GM12878 (cell line): Measurements from ENCODE around the gene PPIF. TPM values are rescaled to one million over a fixed set of nuclear protein-coding genes. Genes with fewer than 3 reads are reported as not detected.
A peak's percentile ranks its signal among the peaks of the same experiment; 100 is the strongest.

Experiments
- ATAC-seq: fragments of 200-7000 bp; cut with Tn5 transposase; 3 replicates; pipeline ENCODE4 v1.9.1; 2020; ENCODE audit warnings: mild to moderate bottlenecking, moderate library complexity
- Bru-seq: library from RNA; stranded (reverse); fragments of 400-500 nt; gene quantifications from one replicate; lab custom pipeline; 2021; lab: Mats Ljungman, UMichigan
- BruChase-seq, 2 experiments: library from RNA; stranded (reverse); fragments of 400-500 nt; gene quantifications; one replicate each; lab custom pipeline; 2021; lab: Mats Ljungman, UMichigan
- BruUV-seq: library from RNA; stranded (reverse); fragments of 400-500 nt; replicated peaks from 2 replicates; lab custom pipeline; 2021; lab: Mats Ljungman, UMichigan
- CTCF ChIA-PET: fragments of 300-600 bp; sonication (Branson Sonifier 250); formaldehyde crosslinking; extraction: SDS; loops from one replicate; lab custom pipeline; 2021; ENCODE audit warnings: inconsistent platforms; lab: Yijun Ruan, JAX
- POLR2A ChIA-PET: fragments of 350-600 bp; formaldehyde crosslinking; extraction: SDS; loops from one replicate; lab custom pipeline; 2021; ENCODE audit warnings: inconsistent platforms; lab: Charles Lee
- RAD21 ChIA-PET: fragments of 300-600 bp; sonication (Branson Sonifier 250); formaldehyde crosslinking; loops from one replicate; lab custom pipeline; 2023; ENCODE audit warnings: antibody characterized with exemption; ENCODE audit not compliant: unreplicated experiment; lab: Charles Lee
- SMC1A ChIA-PET: fragments of 300-600 bp; sonication (Branson Sonifier 250); formaldehyde crosslinking; loops from one replicate; lab custom pipeline; 2023; ENCODE audit not compliant: unreplicated experiment, uncharacterized antibody; lab: Charles Lee
- DNase-seq: peaks from one replicate; pipeline ENCODE4 v3.0.0-alpha.2; 2011; ENCODE audit warnings: low read depth, low spot score
- FAIRE-seq: peaks from 3 replicates; lab custom pipeline; 2011; peaks lifted over from hg19 to GRCh38; lab: Jason Lieb, UNC
- H2AFZ ChIP-seq: 2 replicates; pipeline ENCODE4 v1.6.0; 2011; ENCODE audit warnings: low read depth, low read length, control low read depth; ENCODE audit not compliant: control insufficient read depth
- H3K27ac ChIP-seq: 2 replicates; pipeline ENCODE4 v1.5.1; 2011; ENCODE audit warnings: control low read depth; ENCODE audit not compliant: control insufficient read depth, insufficient read depth
- H3K27me3 ChIP-seq, 2 experiments: replicated peaks in 1 of 2; 2 replicates each; pipeline versions ENCODE4 v1.6.0 to v1.6.1; 2011; ENCODE audit warnings: low read length in 1 of 2; ENCODE audit not compliant: control insufficient read depth in 2 of 2, insufficient read depth in 2 of 2
- H3K36me3 ChIP-seq, 2 experiments: 2 replicates each; pipeline ENCODE4 v1.5.1; 2011; ENCODE audit warnings: low read length in 1 of 2; ENCODE audit not compliant: control insufficient read depth in 2 of 2, insufficient read depth in 2 of 2
- H3K4me1 ChIP-seq: 2 replicates; pipeline ENCODE4 v1.6.1; 2011; ENCODE audit warnings: mild to moderate bottlenecking, low read length, moderate library complexity, mixed read lengths; ENCODE audit not compliant: control insufficient read depth, insufficient read depth
- H3K4me2 ChIP-seq: 2 replicates; pipeline ENCODE4 v1.6.0; 2011; ENCODE audit warnings: control low read depth; ENCODE audit not compliant: control insufficient read depth, insufficient read depth
- H3K4me3 ChIP-seq: fragments of 200-600 bp; sonication (generic); 2 replicates; pipeline ENCODE4 v1.5.1; 2016
- H3K79me2 ChIP-seq: 2 replicates; pipeline ENCODE4 v1.6.0; 2011; ENCODE audit warnings: low read length; ENCODE audit not compliant: control insufficient read depth, insufficient read depth
- H3K9ac ChIP-seq: 2 replicates; pipeline ENCODE4 v1.8.0; 2011; ENCODE audit warnings: low read length, control low read depth, mixed read lengths; ENCODE audit not compliant: control insufficient read depth, insufficient read depth
- H3K9me3 ChIP-seq: replicated peaks from 3 replicates; pipeline ENCODE4 v1.5.1; 2011; ENCODE audit warnings: mild to moderate bottlenecking, low read length; ENCODE audit not compliant: control insufficient read depth, insufficient read depth
- H4K20me1 ChIP-seq: 2 replicates; pipeline ENCODE4 v1.6.0; 2011; ENCODE audit not compliant: control insufficient read depth, insufficient read depth
- ATF7 ChIP-seq: fragments of 450-650 bp; IDR thresholded peaks from 2 replicates; pipeline ENCODE4 v1.6.1; 2016; ENCODE audit warnings: low read depth, mild to moderate bottlenecking
- CTCF ChIP-seq, 3 experiments: IDR thresholded peaks in 2 of 3; conservative IDR thresholded peaks in 1 of 3; 2 replicates each; pipeline ENCODE4 v1.5.1; 2011; ENCODE audit warnings: low read depth in 3 of 3, low read length in 3 of 3, mild to moderate bottlenecking in 3 of 3, control low read depth in 2 of 3, moderate library complexity in 2 of 3, inconsistent platforms in 1 of 3, mixed read lengths in 1 of 3; ENCODE audit not compliant: control insufficient read depth in 2 of 3, insufficient read depth in 1 of 3; ENCODE audit errors: extremely low read depth in 1 of 3
- GATAD2B ChIP-seq: fragments of 450-650 bp; conservative IDR thresholded peaks from 2 replicates; pipeline ENCODE4 v1.6.1; 2017; ENCODE audit warnings: low read depth, mild to moderate bottlenecking, moderate library complexity
- JUNB ChIP-seq: IDR thresholded peaks from 2 replicates; pipeline ENCODE4 v1.6.1; 2016; ENCODE audit warnings: antibody characterized with exemption, mild to moderate bottlenecking
- NKRF ChIP-seq: fragments of 450-650 bp; conservative IDR thresholded peaks from 2 replicates; pipeline ENCODE4 v1.6.1; 2017; ENCODE audit warnings: mild to moderate bottlenecking, moderate library complexity
- NR2F1 ChIP-seq: fragments of 450-650 bp; conservative IDR thresholded peaks from 2 replicates; pipeline ENCODE4 v1.6.1; 2017; ENCODE audit warnings: mild to moderate bottlenecking
- POLR2AphosphoS5 ChIP-seq: IDR thresholded peaks from 2 replicates; pipeline ENCODE4 v1.6.1; 2011; ENCODE audit warnings: mild to moderate bottlenecking, low read length, inconsistent platforms
- SIX5 ChIP-seq: IDR thresholded peaks from 2 replicates; pipeline ENCODE4 v1.6.1; 2011; ENCODE audit warnings: mild to moderate bottlenecking, low read depth, low read length, moderate library complexity; ENCODE audit not compliant: severe bottlenecking
- TCF12 ChIP-seq: IDR thresholded peaks from 2 replicates; pipeline ENCODE4 v1.6.1; 2011; ENCODE audit warnings: low read depth, mild to moderate bottlenecking, low read length
- USF1 ChIP-seq: IDR thresholded peaks from 2 replicates; pipeline ENCODE4 v1.6.1; 2011; ENCODE audit warnings: borderline replicate concordance, low read depth, mild to moderate bottlenecking, moderate library complexity, mixed read lengths, low read length; ENCODE audit not compliant: insufficient read depth; ENCODE audit errors: extremely low read length
- YY1 ChIP-seq: IDR thresholded peaks from 2 replicates; pipeline ENCODE4 v1.6.1; 2011; ENCODE audit warnings: low read depth, mild to moderate bottlenecking, low read length
- ZNF217 ChIP-seq: fragments of 450-650 bp; IDR thresholded peaks from 2 replicates; pipeline ENCODE4 v1.6.1; 2017; ENCODE audit warnings: antibody characterized with exemption, mild to moderate bottlenecking
- WGBS: methylation state at CpG from one replicate; pipeline ENCODE4 v1.1.6; 2016; ENCODE audit warnings: low lambda C conversion rate; ENCODE audit not compliant: insufficient replicate concordance, insufficient coverage; ENCODE audit errors: missing lambda C conversion rate; 5-methylcytosine and 5-hydroxymethylcytosine counted together
- in situ Hi-C: fragments of 300-500 bp; cut with MboI; formaldehyde crosslinking; loops from 9 replicates; pipeline ENCODE4 v1.14.3; 2018; ENCODE audit warnings: mixed read lengths
- intact Hi-C: fragments of 100-400 bp; cut with micrococcal nuclease; formaldehyde crosslinking; loops from one replicate; pipeline ENCODE4 v1.14.2; 2022; ENCODE audit not compliant: unreplicated experiment
- long read RNA-seq, 2 experiments: library from polyadenylated mRNA; unstranded; transcript quantifications; one replicate each; pipeline ENCODE4 v2.0.0, GENCODE V29; 2019 to 2020
- polyA minus RNA-seq, 3 experiments: library from RNA; depleted of rRNA, polyadenylated mRNA; stranded (reverse); fragments of >200 nt; gene quantifications; 2 replicates each; pipeline ENCODE4 v1.2.3, GENCODE V29; 2011
- polyA plus RNA-seq, 11 experiments: library from polyadenylated mRNA; depleted of rRNA in 4 of 11; unstranded in 6 of 11; stranded (reverse) in 5 of 11; fragments of >200 nt; fragmentation: Nextera tagmentation in 4 of 11; fragmentation: Illumina TruSeq in 1 of 11; extraction: Ambion mirVana in 4 of 11; extraction: Trizol in 1 of 11; gene quantifications; 1 replicate in 1 of 11; 2 replicates in 10 of 11; pipeline versions ENCODE4 v1.2.1 to v1.2.3, GENCODE V29; 2011 to 2016; ENCODE audit warnings: inconsistent platforms in 2 of 11, missing spikeins in 2 of 11, low read depth in 1 of 11
- total RNA-seq, 4 experiments: library from RNA; depleted of rRNA in 3 of 4; stranded (reverse); fragments of >200 nt in 3 of 4; fragmentation: Illumina TruSeq in 1 of 4; extraction: Trizol in 1 of 4; gene quantifications; 2 replicates each; pipeline versions ENCODE4 v1.2.1 to v1.2.3, GENCODE V29; 2013 to 2021

PPIF gene
- total RNA-seq (2013; cell fraction: nucleolus; rRNA removed) = 73.4 and 105 TPM in 2 replicates
- total RNA-seq (2014; rRNA removed) = 52.1 and 52.4 TPM in 2 replicates
- total RNA-seq (2014; rRNA removed; fragmentation: Illumina TruSeq; extraction: Trizol) = 69.0 and 78.3 TPM in 2 replicates
- 162 and 180 TPM in 2 replicates for total RNA-seq (2021)
- 78.0 TPM for polyA plus RNA-seq (2011; ENCODE audit: low read depth)
- polyA plus RNA-seq (2011; rRNA removed) = 111 and 145 TPM in 2 replicates
- 220 and 257 TPM in 2 replicates for polyA plus RNA-seq (2011; cell fraction: cytosol; rRNA removed)
- polyA plus RNA-seq (2011; cell fraction: nucleus; rRNA removed) = 250 and 304 TPM in 2 replicates
- polyA plus RNA-seq (2012) = 81.9 and 104 TPM in 2 replicates
- 106 and 164 TPM in 2 replicates for polyA plus RNA-seq (2014; fragmentation: Illumina TruSeq; extraction: Trizol)
- 10 to 100 TPM; 28.8 to 71.9 TPM for polyA plus RNA-seq (2014; fragmentation: Nextera tagmentation; extraction: Ambion mirVana)
- 127 and 129 TPM in 2 replicates for polyA plus RNA-seq (2014; rRNA removed)
- polyA plus RNA-seq (2016; fragmentation: Nextera tagmentation; extraction: Ambion mirVana) = 100 to 1,000 TPM; 129 to 140 TPM
- polyA minus RNA-seq (2011; rRNA and poly(A)+ RNA removed) = 132 and 134 TPM in 2 replicates
- 44.8 and 52.4 TPM in 2 replicates for polyA minus RNA-seq (2011; cell fraction: cytosol; rRNA and poly(A)+ RNA removed)
- polyA minus RNA-seq (2011; cell fraction: nucleus; rRNA and poly(A)+ RNA removed) = 114 and 180 TPM in 2 replicates
- percentile 97 among the genes with signal in this experiment for Bru-seq, nascent RNA
- percentile 96 among the genes with signal in this experiment for BruChase-seq, experiment 1, labeled RNA remaining after a 6-hour chase
- BruChase-seq, experiment 2, labeled RNA remaining after a 2-hour chase = percentile 97 among the genes with signal in this experiment
- long read RNA-seq, experiment 1, transcript PPIF-202 (6 exons, 821 nt) = minor isoform, 5 of 202 reads
- long read RNA-seq, experiment 1, transcript PPIF-201 (6 exons, 2,190 nt) = major isoform, 185 of 202 reads
- long read RNA-seq, experiment 1, partial matches to known transcripts = 10 of 202 reads
- long read RNA-seq, experiment 1, other reads (novel, unspliced or antisense) = 2 of 202 reads
- long read RNA-seq, experiment 2, transcript PPIF-201 (6 exons, 2,190 nt) = major isoform, 409 of 478 reads
- long read RNA-seq, experiment 2, transcript PPIF-202 (6 exons, 821 nt) = minor isoform, 9 of 478 reads
- long read RNA-seq, experiment 2, partial matches to known transcripts = 16 of 478 reads
- long read RNA-seq, experiment 2, other reads (novel, unspliced or antisense) = 43 of 478 reads

- Histone ChIP-seq H3K4me1 (peaks cover 12% of the 10 kb centered on the region), H3K9ac (peak within 1 kb of the TSS; percentile 96), H2AFZ (peak within 1 kb of the TSS; percentile 52), H3K4me3 (peak within 1 kb of the TSS; percentile 84), H3K79me2 (peaks cover 44% of the 10 kb centered on the region), H4K20me1 (no peaks in the 10 kb centered on the region; the same call in 1 of the 2 replicates), H3K4me2 (peak within 1 kb of the TSS; percentile 95), H3K36me3 (peaks cover 19 to 29% of the 10 kb centered on the region in 2 experiments), H3K27ac (peak within 1 kb of the TSS; percentile 92), H3K9me3 (no peaks in the 10 kb centered on the region), H3K27me3 (no peaks in the 10 kb centered on the region)
- CTCF ChIA-PET = interaction anchor here (0.9 to 5.4 kb wide), 11 partner anchors 11 to 103 kb away, joined by 3 to 27 read pairs (median 9); no protein-coding TSS in a partner anchor
- in situ Hi-C loops = no loop called here
- ATAC-seq = peak; percentile 87
- DNase-seq = peak; percentile 65
- no TSS peak for BruUV-seq
- SMC1A ChIA-PET = interaction anchor here (0.7 to 3.5 kb wide), 13 partner anchors 10 to 102 kb away, joined by 3 to 18 read pairs (median 7); no protein-coding TSS in a partner anchor
- WGBS = under 1% methylated on average over 60 of the region's 77 CpGs
- intact Hi-C loops = loop anchor here (1.0 to 2.0 kb wide), 2 partner anchors 31 to 61 kb away; no protein-coding TSS in a partner anchor
- POLR2A ChIA-PET = interaction anchor here (0.7 to 3.7 kb wide), 10 partner anchors 13 to 105 kb away, joined by 3 to 15 read pairs (median 6); no protein-coding TSS in a partner anchor
- RAD21 ChIA-PET = interaction anchor here (0.7 to 4.6 kb wide), 8 partner anchors 13 to 105 kb away, joined by 3 to 36 read pairs (median 6); no protein-coding TSS in a partner anchor
- FAIRE-seq = peak; percentile 62
- TF ChIP-seq USF1 (no peak), NKRF (peak; percentile 68), ZNF217 (peak; percentile 28; the same call in 1 of the 2 replicates), ATF7 (no peak), GATAD2B (peak; percentile 76; the same call in 1 of the 2 replicates), JUNB (no peak), TCF12 (peak; percentile 78), POLR2AphosphoS5 (peak; percentile 95), YY1 (peak; percentile 51; the same call in 1 of the 2 replicates), CTCF (IDR thresholded peaks at IDR 0.05 in 2 of 3, conservative IDR thresholded peaks at IDR 0.05 in 1 of 3; ENCODE audit: control insufficient read depth in 2 of 3, extremely low read depth in 1 of 3, insufficient read depth in 1 of 3, low read depth in 3 of 3, low read length in 3 of 3) (peak; percentile 92 to 94 (median 93)), SIX5 (no peak), NR2F1 (peak; percentile 17; the same call in 1 of the 2 replicates)
Observed at GRCh38 chr10:79347226-79347893, at the start of gene PPIF. TSS of gene PPIF (plus strand) at chr10:79347469. CDS start at chr10:79347549, 80 bp downstream.
